GM23248 (cell line): ENCODE data around the gene RBPJL. TPM values are rescaled to one million over a fixed set of nuclear protein-coding genes. Genes with fewer than 3 reads are reported as not detected.
A peak's percentile ranks its signal among the peaks of the same experiment; 100 is the strongest.

Experiments used
- DNase-seq: peaks from one replicate; pipeline ENCODE4 v3.0.0-alpha.2; 2015
- H2AFZ ChIP-seq: fragments of 200-600 bp; sonication (generic); 2 replicates; pipeline ENCODE4 v1.6.1; 2016; ENCODE audit warnings: antibody characterized with exemption
- H3F3A ChIP-seq: fragments of 200-600 bp; sonication (generic); 2 replicates; pipeline ENCODE4 v1.6.1; 2016; ENCODE audit warnings: mild to moderate bottlenecking, antibody characterized with exemption, mixed run types; ENCODE audit not compliant: insufficient read depth
- H3K27ac ChIP-seq: fragments of 200-600 bp; sonication (generic); 2 replicates; pipeline ENCODE4 v1.5.1; 2016; ENCODE audit warnings: mild to moderate bottlenecking
- H3K27me3 ChIP-seq: fragments of 200-600 bp; sonication (generic); replicated peaks from 2 replicates; pipeline ENCODE4 v1.6.1; 2016; ENCODE audit warnings: mild to moderate bottlenecking; ENCODE audit not compliant: insufficient read depth
- H3K36me3 ChIP-seq: fragments of 200-600 bp; sonication (generic); 2 replicates; pipeline ENCODE4 v1.6.1; 2016; ENCODE audit warnings: low read depth, mild to moderate bottlenecking
- H3K4me1 ChIP-seq: fragments of 200-600 bp; sonication (generic); 2 replicates; pipeline ENCODE4 v1.6.1; 2016; ENCODE audit warnings: mild to moderate bottlenecking; ENCODE audit not compliant: insufficient read depth
- H3K4me2 ChIP-seq: fragments of 200-600 bp; sonication (generic); one replicate; pipeline ENCODE4 v1.6.1; 2016; ENCODE audit warnings: mild to moderate bottlenecking; ENCODE audit not compliant: unreplicated experiment
- H3K4me3 ChIP-seq: fragments of 200-600 bp; sonication (generic); 2 replicates; pipeline ENCODE4 v1.5.1; 2016; ENCODE audit warnings: mild to moderate bottlenecking
- H3K79me2 ChIP-seq: fragments of 200-600 bp; sonication (generic); 2 replicates; pipeline ENCODE4 v1.6.1; 2016; ENCODE audit warnings: mild to moderate bottlenecking; ENCODE audit not compliant: insufficient read depth
- H3K9ac ChIP-seq: fragments of 200-600 bp; sonication (generic); 2 replicates; pipeline ENCODE4 v1.6.1; 2016; ENCODE audit warnings: mild to moderate bottlenecking
- H3K9me2 ChIP-seq: fragments of 200-600 bp; sonication (generic); 2 replicates; pipeline ENCODE4 v1.6.1; 2016; ENCODE audit warnings: mixed run types, mild to moderate bottlenecking, moderate library complexity; ENCODE audit not compliant: insufficient read depth
- H3K9me3 ChIP-seq: fragments of 200-600 bp; sonication (generic); one replicate; pipeline ENCODE4 v1.6.1; 2017; ENCODE audit warnings: low read depth
- H4K20me1 ChIP-seq: fragments of 200-600 bp; sonication (generic); 2 replicates; pipeline ENCODE4 v1.6.0; 2016; ENCODE audit not compliant: insufficient read depth
- EZH2 ChIP-seq: fragments of 200-600 bp; sonication (generic); IDR thresholded peaks from 2 replicates; pipeline ENCODE4 v1.6.1; 2018; ENCODE audit warnings: antibody characterized with exemption, mild to moderate bottlenecking; ENCODE audit not compliant: insufficient read depth, poor library complexity, severe bottlenecking
- EZH2phosphoT487 ChIP-seq: fragments of 200-600 bp; sonication (generic); IDR thresholded peaks from 2 replicates; pipeline ENCODE4 v1.6.1; 2018; ENCODE audit warnings: antibody characterized with exemption, moderate library complexity, mild to moderate bottlenecking, low read depth; ENCODE audit not compliant: insufficient read depth
- WGBS, 2 experiments: methylation state at CpG; one replicate each; pipeline ENCODE4 v1.1.6; 2015 to 2017; ENCODE audit warnings: low lambda C conversion rate in 2 of 2, low coverage in 1 of 2; ENCODE audit errors: missing lambda C conversion rate in 2 of 2; 5-methylcytosine and 5-hydroxymethylcytosine counted together
- in situ Hi-C: fragments of 300-500 bp; cut with MboI; formaldehyde crosslinking; loops from 2 replicates; pipeline ENCODE4 v1.15.0; 2020
- polyA plus RNA-seq: library from polyadenylated mRNA; unstranded; fragments of >200 nt; fragmentation: Nextera tagmentation; extraction: Ambion mirVana; gene quantifications from 2 replicates; pipeline ENCODE4 v1.2.1, GENCODE V29; 2016
- total RNA-seq: library from RNA; depleted of rRNA; stranded (reverse); fragments of >200 nt; shearing (Covaris generic); gene quantifications from 2 replicates; pipeline ENCODE4 v1.2.3, GENCODE V29; 2014

Gene RBPJL
- total and polyA plus RNA-seq, 2 experiments from 2014 or later: not detected

GRCh38 chr20:45344168-45344860 lies 37.7 kb downstream of the RBPJL start:
- H3K9me2 ChIP-seq: no peaks in the 10 kb centered on the region
- no peak for TF ChIP-seq EZH2phosphoT487
- no peak for TF ChIP-seq EZH2
- peak overlapping the region; percentile 99 for H3K4me3 ChIP-seq
- peak overlapping the region; percentile 100 for H3K9ac ChIP-seq
- peak; percentile 97 for DNase-seq
- peaks cover 82% of the 10 kb centered on the region for H3F3A ChIP-seq
- in situ Hi-C loops: no loop called here
- no peak overlapping the region for H2AFZ ChIP-seq
- H3K36me3 ChIP-seq: peaks cover 34% of the 10 kb centered on the region; the same call in 1 of the 2 replicates
- peak overlapping the region; percentile 98 for H3K4me2 ChIP-seq
- peaks cover 61% of the 10 kb centered on the region for H3K4me1 ChIP-seq
- H3K79me2 ChIP-seq: peaks cover 88% of the 10 kb centered on the region
- no peaks in the 10 kb centered on the region for H3K27me3 ChIP-seq
- peak overlapping the region; percentile 99 for H3K27ac ChIP-seq
- 4 to 7% methylated on average over 9 of the region's 9 CpGs for WGBS, 2 experiments
- no peaks in the 10 kb centered on the region for H3K9me3 ChIP-seq
- H4K20me1 ChIP-seq: no peaks in the 10 kb centered on the region

- H2AFZ ChIP-seq: no peak overlapping the region
- H3K27ac ChIP-seq: peak overlapping the region; percentile 99
- H3K9me3 ChIP-seq: no peaks in the 10 kb centered on the region
- peak overlapping the region; percentile 98 for H3K4me2 ChIP-seq
- H3K27me3 ChIP-seq: no peaks in the 10 kb centered on the region
- no peaks in the 10 kb centered on the region for H3K9me2 ChIP-seq
- peak overlapping the region; percentile 100 for H3K9ac ChIP-seq
- peaks cover 53% of the 10 kb centered on the region for H3K4me1 ChIP-seq
- WGBS, 2 experiments: 59 to 64% methylated on average over 9 of the region's 9 CpGs
- no peaks in the 10 kb centered on the region for H4K20me1 ChIP-seq
- H3K4me3 ChIP-seq: peak overlapping the region; percentile 99
- in situ Hi-C loops: no loop called here
- DNase-seq: no peak
- H3F3A ChIP-seq: peaks cover 79% of the 10 kb centered on the region
- H3K79me2 ChIP-seq: peaks cover 78% of the 10 kb centered on the region
- peaks cover 25% of the 10 kb centered on the region; the same call in 1 of the 2 replicates for H3K36me3 ChIP-seq
- TF ChIP-seq EZH2phosphoT487 (no peak), EZH2 (no peak)
These were observed 38.7 kb downstream of the RBPJL start for GRCh38 chr20:45345104-45345936.

GRCh38 chr20:45346291-45346718 lies 39.7 kb downstream of the RBPJL start:
- peaks cover 46% of the 10 kb centered on the region for H3K4me1 ChIP-seq
- in situ Hi-C loops: no loop called here
- H3K9me3 ChIP-seq: no peaks in the 10 kb centered on the region
- TF ChIP-seq EZH2 (no peak), EZH2phosphoT487 (no peak)
- no peaks in the 10 kb centered on the region for H3K9me2 ChIP-seq
- peaks cover 15% of the 10 kb centered on the region; the same call in 1 of the 2 replicates for H3K36me3 ChIP-seq
- H3K9ac ChIP-seq: peak overlapping the region; percentile 100
- H3K4me2 ChIP-seq: peak overlapping the region; percentile 98
- peaks cover 68% of the 10 kb centered on the region for H3K79me2 ChIP-seq
- H4K20me1 ChIP-seq: no peaks in the 10 kb centered on the region
- no peak for DNase-seq
- no peaks in the 10 kb centered on the region for H3K27me3 ChIP-seq
- WGBS, 2 experiments: 48 to 50% methylated on average over 3 of the region's 3 CpGs
- peak overlapping the region; percentile 99 for H3K4me3 ChIP-seq
- H2AFZ ChIP-seq: no peak overlapping the region
- H3F3A ChIP-seq: peaks cover 70% of the 10 kb centered on the region
- peak overlapping the region; percentile 99 for H3K27ac ChIP-seq

GRCh38 chr20:45346851-45347250 lies 40.2 kb downstream of the RBPJL start:
- H3K4me2 ChIP-seq: peak overlapping the region; percentile 98
- peak overlapping the region; percentile 99 for H3K27ac ChIP-seq
- H3K9me3 ChIP-seq: no peaks in the 10 kb centered on the region
- no peaks in the 10 kb centered on the region for H3K27me3 ChIP-seq
- 19 to 23% methylated on average over 5 of the region's 5 CpGs for WGBS, 2 experiments
- in situ Hi-C loops: no loop called here
- no peaks in the 10 kb centered on the region for H4K20me1 ChIP-seq
- H3K79me2 ChIP-seq: peaks cover 63% of the 10 kb centered on the region
- peak overlapping the region; percentile 100 for H3K9ac ChIP-seq
- no peak overlapping the region for H2AFZ ChIP-seq
- no peaks in the 10 kb centered on the region for H3K9me2 ChIP-seq
- TF ChIP-seq EZH2 (no peak), EZH2phosphoT487 (no peak)
- peaks cover 10% of the 10 kb centered on the region; the same call in 1 of the 2 replicates for H3K36me3 ChIP-seq
- H3K4me3 ChIP-seq: peak overlapping the region; percentile 99
- peaks cover 41% of the 10 kb centered on the region for H3K4me1 ChIP-seq
- no peak for DNase-seq
- H3F3A ChIP-seq: peaks cover 64% of the 10 kb centered on the region
